ENCODE results near the gene PRELP. TPM values are rescaled to one million over a fixed set of nuclear protein-coding genes. Genes with fewer than 3 reads are reported as not detected.

Gene PRELP
- total RNA-seq, 2 donors from 2014 or later = 232 to 244 TPM

DNA sequence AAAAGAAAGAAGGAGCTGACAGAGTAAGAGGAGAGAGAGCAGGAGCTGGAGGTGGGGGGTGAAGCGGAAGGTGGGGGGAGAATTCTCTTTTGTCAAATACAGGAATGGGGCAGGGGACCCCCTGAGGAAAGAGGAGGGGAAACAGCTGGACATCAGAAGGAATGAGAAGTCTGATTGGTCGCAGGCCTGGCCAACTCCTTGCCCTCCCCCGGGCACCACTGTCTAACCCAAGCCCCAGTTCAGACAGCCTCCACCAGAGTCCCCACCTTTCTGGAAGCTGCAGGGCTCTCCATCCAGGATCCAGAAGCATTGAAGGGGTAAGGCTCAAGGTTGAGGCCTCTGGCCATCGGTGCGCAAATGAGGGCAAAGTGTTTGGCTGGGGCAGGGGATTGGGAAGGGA, 18.3 kb downstream of the PRELP start, which contains the start of gene OPTC:
OPTC (plus strand) TSS at position 253 of the 400 bp plus-strand sequence. CDS start 1,853 bp downstream, outside the sequence.
- Histone ChIP-seq H3K27ac (no peak within 1 kb of the TSS), H3K27me3 (replicated peaks; ENCODE audit: insufficient read depth) (no peaks in the 10 kb centered on the region), H3K4me1 (ENCODE audit: control insufficient read depth in 1 of 2, low read depth in 2 of 2) (no peaks in the 10 kb centered on the region), H3K9me3 (no peaks in the 10 kb centered on the region), H3K4me3 (no peak within 1 kb of the TSS), H3K36me3 (peaks cover 3% of the 10 kb centered on the region)
- ATAC-seq (ENCODE audit: insufficient number of reproducible peaks, low FRiP score, low read depth) (no peak), DNase-seq (ENCODE audit: low spot score) (no peak)
- TF ChIP-seq, protein P1, sequence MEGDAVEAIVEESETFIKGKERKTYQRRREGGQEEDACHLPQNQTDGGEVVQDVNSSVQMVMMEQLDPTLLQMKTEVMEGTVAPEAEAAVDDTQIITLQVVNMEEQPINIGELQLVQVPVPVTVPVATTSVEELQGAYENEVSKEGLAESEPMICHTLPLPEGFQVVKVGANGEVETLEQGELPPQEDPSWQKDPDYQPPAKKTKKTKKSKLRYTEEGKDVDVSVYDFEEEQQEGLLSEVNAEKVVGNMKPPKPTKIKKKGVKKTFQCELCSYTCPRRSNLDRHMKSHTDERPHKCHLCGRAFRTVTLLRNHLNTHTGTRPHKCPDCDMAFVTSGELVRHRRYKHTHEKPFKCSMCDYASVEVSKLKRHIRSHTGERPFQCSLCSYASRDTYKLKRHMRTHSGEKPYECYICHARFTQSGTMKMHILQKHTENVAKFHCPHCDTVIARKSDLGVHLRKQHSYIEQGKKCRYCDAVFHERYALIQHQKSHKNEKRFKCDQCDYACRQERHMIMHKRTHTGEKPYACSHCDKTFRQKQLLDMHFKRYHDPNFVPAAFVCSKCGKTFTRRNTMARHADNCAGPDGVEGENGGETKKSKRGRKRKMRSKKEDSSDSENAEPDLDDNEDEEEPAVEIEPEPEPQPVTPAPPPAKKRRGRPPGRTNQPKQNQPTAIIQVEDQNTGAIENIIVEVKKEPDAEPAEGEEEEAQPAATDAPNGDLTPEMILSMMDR (IDR thresholded peaks at IDR 0.05) = no peak

DNA sequence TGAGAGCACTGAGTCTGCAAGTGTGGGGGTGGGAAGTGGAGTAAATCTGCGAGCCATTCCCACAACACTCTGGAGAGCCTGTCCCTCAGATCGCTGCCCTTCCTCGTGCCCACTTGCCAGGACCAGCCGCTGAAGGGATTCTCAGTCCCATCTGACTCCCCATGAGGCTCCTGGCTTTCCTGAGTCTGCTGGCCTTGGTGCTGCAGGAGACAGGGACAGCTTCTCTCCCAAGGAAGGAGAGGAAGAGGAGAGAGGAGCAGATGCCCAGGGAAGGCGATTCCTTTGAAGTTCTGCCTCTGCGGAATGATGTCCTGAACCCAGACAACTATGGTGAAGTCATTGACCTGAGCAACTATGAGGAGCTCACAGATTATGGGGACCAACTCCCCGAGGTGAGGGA, 20.2 kb downstream of the PRELP start:
- H3K9me3 ChIP-seq = no peaks in the 10 kb centered on the region
- H3K4me1 ChIP-seq (ENCODE audit: control insufficient read depth in 1 of 2, low read depth in 2 of 2) = no peaks in the 10 kb centered on the region
- no peaks in the 10 kb centered on the region for H3K27me3 ChIP-seq (replicated peaks; ENCODE audit: insufficient read depth)
- TF ChIP-seq, protein P1 (IDR thresholded peaks at IDR 0.05) = no peak
- DNase-seq (ENCODE audit: low spot score) = no peak
- H3K4me3 ChIP-seq = no peak overlapping the region
- no peak overlapping the region for H3K27ac ChIP-seq
- ATAC-seq (ENCODE audit: insufficient number of reproducible peaks, low FRiP score, low read depth) = no peak
- no peaks in the 10 kb centered on the region for H3K36me3 ChIP-seq

DNA sequence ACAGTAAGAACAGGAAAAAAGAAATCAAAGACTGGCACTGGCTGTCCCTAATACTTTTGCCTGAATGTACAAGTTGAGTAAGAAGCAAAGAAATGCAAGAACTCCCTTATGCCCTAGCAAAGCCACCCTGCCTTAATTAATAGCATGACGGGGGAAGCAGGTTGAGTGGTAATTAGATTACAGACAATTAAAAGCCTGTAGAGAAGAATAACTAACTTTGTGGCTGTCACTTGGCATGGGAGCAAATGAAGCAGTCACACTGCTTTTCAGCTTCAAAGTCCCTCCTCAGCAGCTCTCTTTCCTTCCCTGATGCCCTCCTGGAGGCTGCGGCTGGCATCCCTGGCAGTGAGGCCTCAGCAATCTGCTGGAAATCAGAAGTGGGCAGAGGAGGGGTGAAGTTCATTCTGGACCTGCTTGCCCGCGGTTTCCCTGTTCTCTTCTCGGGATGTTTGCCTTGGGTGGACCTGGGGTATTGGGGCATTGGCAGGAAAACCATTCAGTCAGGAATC, 21.7 kb downstream of the PRELP start:
- TF ChIP-seq, protein P1 (IDR thresholded peaks at IDR 0.05) = no peak
- ATAC-seq (ENCODE audit: insufficient number of reproducible peaks, low FRiP score, low read depth) (no peak), DNase-seq (ENCODE audit: low spot score) (no peak)
- Histone ChIP-seq H3K9me3 (no peaks in the 10 kb centered on the region), H3K27me3 (replicated peaks; ENCODE audit: insufficient read depth) (no peaks in the 10 kb centered on the region), H3K4me3 (no peak overlapping the region), H3K36me3 (no peaks in the 10 kb centered on the region), H3K4me1 (ENCODE audit: control insufficient read depth in 1 of 2, low read depth in 2 of 2) (peaks cover 0 to 11% of the 10 kb centered on the region in 2 donors), H3K27ac (no peak overlapping the region)

DNA sequence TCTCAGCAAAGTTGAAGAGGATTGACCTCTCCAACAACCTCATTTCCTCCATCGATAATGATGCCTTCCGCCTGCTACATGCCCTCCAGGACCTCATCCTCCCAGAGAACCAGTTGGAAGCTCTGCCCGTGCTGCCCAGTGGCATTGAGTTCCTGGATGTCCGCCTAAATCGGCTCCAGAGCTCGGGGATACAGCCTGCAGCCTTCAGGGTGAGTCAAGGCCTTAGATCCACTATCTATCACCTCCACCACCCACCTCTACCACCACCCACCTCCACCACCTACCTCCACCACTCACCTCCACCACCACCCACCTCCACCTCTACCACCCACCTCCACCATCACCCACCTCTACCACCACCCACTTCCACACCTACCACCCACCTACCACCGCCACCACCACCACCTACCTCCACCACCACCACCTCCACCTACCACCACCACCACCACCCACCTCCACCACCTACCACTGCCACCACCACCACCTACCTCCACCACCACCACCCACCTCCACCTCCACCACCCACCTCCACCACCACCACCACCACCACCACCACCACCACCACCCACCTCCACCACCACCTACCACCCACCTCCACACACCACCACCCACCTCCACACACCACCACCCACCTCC, 24.2 kb downstream of the PRELP start:
- Histone ChIP-seq H3K36me3 (no peaks in the 10 kb centered on the region), H3K27ac (no peak overlapping the region), H3K4me3 (no peak overlapping the region), H3K9me3 (no peaks in the 10 kb centered on the region), H3K4me1 (ENCODE audit: control insufficient read depth in 1 of 2, low read depth in 2 of 2) (peaks cover 0 to 16% of the 10 kb centered on the region in 2 donors), H3K27me3 (replicated peaks; ENCODE audit: insufficient read depth) (no peaks in the 10 kb centered on the region)
- ATAC-seq (ENCODE audit: insufficient number of reproducible peaks, low FRiP score, low read depth) = no peak
- TF ChIP-seq, protein P1 (IDR thresholded peaks at IDR 0.05) = no peak
- DNase-seq (ENCODE audit: low spot score) = no peak

DNA sequence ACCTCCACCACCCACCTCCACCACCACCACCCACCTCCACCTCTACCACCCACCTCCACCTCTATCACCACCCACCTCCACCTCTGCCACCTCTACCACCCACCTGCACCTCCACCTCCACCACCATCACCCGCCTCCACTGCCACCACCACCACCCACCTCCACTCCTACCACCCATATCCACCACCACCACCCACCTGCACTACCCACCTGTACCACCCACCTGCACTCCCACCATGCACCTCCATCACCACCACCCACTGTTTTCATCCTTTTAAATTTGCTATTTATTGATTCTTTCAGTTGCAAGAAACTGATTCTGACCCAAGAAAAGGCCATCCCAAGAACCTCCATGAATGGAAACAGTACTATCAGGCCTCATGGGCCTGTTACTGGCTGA, 24.7 kb downstream of the PRELP start:
- no peak overlapping the region for H3K4me3 ChIP-seq
- H3K36me3 ChIP-seq = no peaks in the 10 kb centered on the region
- no peaks in the 10 kb centered on the region for H3K9me3 ChIP-seq
- DNase-seq (ENCODE audit: low spot score) (no peak), ATAC-seq (ENCODE audit: insufficient number of reproducible peaks, low FRiP score, low read depth) (no peak)
- H3K27me3 ChIP-seq (replicated peaks; ENCODE audit: insufficient read depth) = no peaks in the 10 kb centered on the region
- no peak overlapping the region for H3K27ac ChIP-seq
- H3K4me1 ChIP-seq (ENCODE audit: control insufficient read depth in 1 of 2, low read depth in 2 of 2) = peaks cover 0 to 19% of the 10 kb centered on the region in 2 donors
- TF ChIP-seq, protein P1 (IDR thresholded peaks at IDR 0.05) = no peak

All from thoracic aorta (tissue), 2 donors.